Uterus (tissue), 2 donors: ENCODE data around the gene WDR81.

ENCODE experiments used
- CTCF ChIP-seq, 4 experiments: fragments of 200-600 bp in 2 of 4; fragments of 450-650 bp in 2 of 4; sonication (generic) in 2 of 4; IDR thresholded peaks; one replicate each; pipeline ENCODE4 v1.5.1; 2016 to 2019; ENCODE audit warnings: antibody characterized with exemption in 4 of 4, mild to moderate bottlenecking in 2 of 4, moderate library complexity in 1 of 4
- POLR2A ChIP-seq, 2 donors: fragments of 450-650 bp; IDR thresholded peaks; one replicate each; pipeline ENCODE4 v1.6.1; 2016; ENCODE audit warnings: antibody characterized with exemption in 2 of 2, mild to moderate bottlenecking in 1 of 2, moderate library complexity in 1 of 2

DNA sequence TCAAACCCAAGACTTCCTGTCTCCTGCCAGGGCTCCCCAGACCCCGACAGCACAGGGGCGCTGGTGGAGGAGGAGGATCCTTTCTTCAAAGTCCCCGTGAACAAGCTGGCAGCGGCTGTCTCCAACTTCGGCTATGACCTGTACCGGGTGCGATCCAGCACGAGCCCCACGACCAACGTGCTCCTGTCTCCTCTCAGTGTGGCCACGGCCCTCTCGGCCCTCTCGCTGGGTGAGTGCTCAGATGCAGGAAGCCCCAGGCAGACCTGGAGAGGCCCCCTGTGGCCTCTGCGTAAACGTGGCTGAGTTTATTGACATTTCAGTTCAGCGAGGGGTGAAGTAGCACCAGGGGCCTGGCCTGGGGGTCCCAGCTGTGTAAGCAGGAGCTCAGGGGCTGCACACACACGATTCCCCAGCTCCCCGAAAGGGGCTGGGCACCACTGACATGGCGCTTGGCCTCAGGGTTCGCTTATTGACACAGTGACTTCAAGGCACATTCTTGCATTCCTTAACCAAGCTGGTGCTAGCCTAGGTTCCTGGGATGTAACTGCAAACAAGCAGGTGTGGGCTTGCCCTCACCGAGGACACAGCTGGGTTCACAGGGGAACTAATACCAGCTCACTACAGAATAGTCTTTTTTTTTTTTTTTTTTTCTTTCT lies 45.4 kb downstream of the WDR81 start:
- no peak for TF ChIP-seq CTCF (IDR thresholded peaks at IDR 0.05)
- TF ChIP-seq POLR2A (IDR thresholded peaks at IDR 0.05), result no peak
